Ovary (tissue), 9 donors: Measurements from ENCODE around the gene FRY. TPM values are rescaled to one million over a fixed set of nuclear protein-coding genes. Genes with fewer than 3 reads are reported as not detected.
A peak's percentile ranks its signal among the peaks of the same experiment; 100 is the strongest.

ENCODE experiments used
- DNase-seq, 5 donors: peaks; one replicate each; pipeline ENCODE4 v3.0.0-alpha.2; 2019 to 2020
- H3K27ac ChIP-seq, 2 donors: fragments of 200-600 bp; one replicate each; pipeline versions ENCODE4 v1.5.1 to v1.8.0; 2019 to 2022
- H3K27me3 ChIP-seq: fragments of 200-600 bp; one replicate; pipeline ENCODE4 v1.8.0; 2022
- H3K36me3 ChIP-seq: fragments of 200-600 bp; sonication (generic); one replicate; pipeline ENCODE4 v1.5.1; 2019
- H3K4me1 ChIP-seq: one replicate; pipeline ENCODE4 v1.8.1; 2013; ENCODE audit warnings: mild to moderate bottlenecking, moderate library complexity; ENCODE audit not compliant: insufficient read depth
- H3K4me3 ChIP-seq: fragments of 200-600 bp; sonication (generic); one replicate; pipeline ENCODE4 v1.5.1; 2017
- H3K9me3 ChIP-seq, 2 donors: fragments of 200-600 bp in 1 of 2; sonication (generic) in 1 of 2; one replicate each; pipeline versions ENCODE4 v1.5.1 to v1.8.1; 2013 to 2019; ENCODE audit warnings: mild to moderate bottlenecking in 1 of 2, moderate library complexity in 1 of 2
- CTCF ChIP-seq, 3 donors: fragments of 450-650 bp in 2 of 3; fragments of 200-600 bp in 1 of 3; IDR thresholded peaks; one replicate each; pipeline versions ENCODE4 v1.5.1 to v1.8.0; 2016 to 2022; ENCODE audit warnings: antibody characterized with exemption in 3 of 3, mild to moderate bottlenecking in 1 of 3
- EP300 ChIP-seq: sonication (generic); formaldehyde crosslinking; IDR thresholded peaks from one replicate; pipeline ENCODE4 v1.6.1; 2017; ENCODE audit warnings: antibody characterized with exemption
- POLR2A ChIP-seq: fragments of 450-650 bp; IDR thresholded peaks from one replicate; pipeline ENCODE4 v1.6.1; 2017; ENCODE audit warnings: antibody characterized with exemption, mild to moderate bottlenecking, moderate library complexity
- WGBS, 3 donors: extraction: QIAGEN DNeasy Blood & Tissue Kit in 1 of 3; methylation state at CpG; one replicate each; pipeline versions ENCODE4 v1.1.5 to v1.1.7; 2013 to 2017; 5-methylcytosine and 5-hydroxymethylcytosine counted together
- intact Hi-C, 4 donors: fragments of 100-400 bp; cut with DNase I; formaldehyde crosslinking; loops; one replicate each; pipeline versions ENCODE4 v1.11.0 to v1.15.1; 2022 to 2023
- polyA plus RNA-seq, 2 donors: library from polyadenylated mRNA; stranded (reverse); fragments of 200-250 nt in 1 of 2; fragments of 350-450 nt in 1 of 2; fragmentation: Illumina TruSeq in 1 of 2; extraction: RNeasy Lipid Tissue Mini Kit (QIAGEN cat#74804) in 1 of 2; gene quantifications; one replicate each; pipeline ENCODE4 v1.2.3, GENCODE V29; 2013 to 2014
- total RNA-seq, 7 donors: library from RNA; depleted of rRNA in 2 of 7; stranded (reverse); fragments of >200 nt in 2 of 7; fragmentation: NEBNext Ultra II Directional in 3 of 7; extraction: Animal tissue kit (Norgen Biotek cat#: 25700) in 3 of 7; gene quantifications; one replicate each; pipeline versions ENCODE4 v1.1.0 to v1.2.4, GENCODE V29; 2016 to 2023
- donor health status: DM: no; HTN: no; CAD: no; lungs with moderate emphysema.
- donor health status: DM: no; HTN: no; CAD: no.
- donor health status: Bipolar disorder and iron deficiency.
- donor health status: DM: yes; HTN: yes; CAD: no.
- donor health status: DM: no; HTN: no; CAD: no.
- donor health status: DM: yes; HTN: yes; CAD: no.

FRY gene
- total and polyA plus RNA-seq, 9 donors, result 11.6 to 36.7 (median 19.4) TPM

DNA sequence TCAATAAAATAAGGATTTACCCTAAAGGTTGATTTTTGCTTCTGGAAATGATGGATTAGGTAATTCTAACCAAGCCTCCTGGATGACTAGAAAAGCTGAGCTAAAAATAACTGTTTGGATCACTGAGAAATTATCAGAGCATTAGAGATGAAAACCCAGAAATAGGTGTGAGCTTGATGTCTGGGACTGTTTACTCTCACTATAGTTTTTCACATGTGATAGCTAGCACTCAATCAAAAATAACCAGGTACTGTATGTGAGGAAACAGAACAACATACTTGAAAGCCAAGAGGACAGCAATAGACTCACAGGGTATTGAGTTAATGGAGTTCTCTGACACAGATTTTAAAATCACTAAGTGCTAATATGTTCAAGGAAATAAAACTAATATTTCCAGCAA is 274.1 kb downstream of the FRY start:
- DNase-seq, result no peak
- H3K4me1 ChIP-seq, result no peaks in the 10 kb centered on the region
- intact Hi-C loops, result loop anchor here in 1 of 4 donors (10.0 kb wide), 1 partner anchor 291 kb away; no protein-coding TSS in a partner anchor
- TF ChIP-seq EP300 (no peak), POLR2A (no peak)
- no peaks in the 10 kb centered on the region for H3K36me3 ChIP-seq
- H3K4me3 ChIP-seq, result no peak overlapping the region
- no peaks in the 10 kb centered on the region for H3K9me3 ChIP-seq
- no peak overlapping the region for H3K27ac ChIP-seq
- no peaks in the 10 kb centered on the region for H3K27me3 ChIP-seq

GRCh38 chr13:32309312-32310133 is 277.9 kb downstream of the FRY start:
- WGBS, 3 donors, result 16 to 28% (median 27%) methylated on average over 10 of the region's 10 CpGs

DNA sequence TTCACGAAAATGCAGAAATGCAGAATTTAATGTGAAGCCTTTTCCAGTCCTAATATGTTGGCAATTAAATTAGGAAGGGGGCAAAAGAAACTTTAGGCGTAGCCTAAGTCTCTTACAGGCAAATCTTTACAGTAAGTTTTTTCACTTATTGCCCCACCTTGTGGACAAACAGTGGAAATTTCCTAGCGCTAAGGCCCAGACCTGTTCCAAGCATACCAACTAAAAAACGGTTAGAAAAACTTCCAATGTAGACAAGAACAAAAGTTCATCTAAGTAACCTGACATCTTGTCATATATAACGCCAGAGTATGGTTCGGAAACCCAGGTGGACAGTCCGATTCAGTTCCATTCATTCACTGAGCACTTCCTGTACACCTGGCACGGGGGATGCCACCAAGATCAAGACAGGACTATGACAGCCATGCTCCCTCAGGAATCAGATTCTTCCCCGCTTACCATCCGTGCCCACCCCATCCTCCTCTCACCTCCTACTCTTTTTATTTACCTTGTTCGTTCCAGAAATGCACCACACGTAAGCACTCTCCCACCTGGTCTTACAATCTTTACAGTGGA is 278.6 kb downstream of the FRY start:
- intact Hi-C loops, result loop anchor here in 3 of 4 donors (5.0 to 10.0 kb wide), 5 partner anchors 278 to 405 kb away; partner anchors contain the start of gene FRY (in 1 of the 3)
- DNase-seq, result no peak
- TF ChIP-seq POLR2A, result no peak
- peak; percentile 55 to 75 (median 69) for TF ChIP-seq CTCF (IDR thresholded peaks at IDR 0.05)
- Histone ChIP-seq H3K4me3 (peak overlapping the region; percentile 11), H3K9me3 (no peaks in the 10 kb centered on the region), H3K27ac (no peak overlapping the region), H3K4me1 (peaks cover 5% of the 10 kb centered on the region), H3K27me3 (no peaks in the 10 kb centered on the region), H3K36me3 (no peaks in the 10 kb centered on the region)
- WGBS, 3 donors, result 41 to 52% (median 42%) methylated on average over 12 of the region's 12 CpGs

More at GRCh38 chr13:32309312-32310133, 277.9 kb downstream of the FRY start:
- intact Hi-C loops, result loop anchor here (5.0 to 10.0 kb wide), 6 partner anchors 277 to 405 kb away; partner anchors contain the start of gene FRY (in 1 of the 4)
- H3K4me1 ChIP-seq, result peaks cover under 1% of the 10 kb centered on the region
- TF ChIP-seq CTCF (IDR thresholded peaks at IDR 0.05) (no peak), EP300 (no peak), POLR2A (no peak)
- H3K4me3 ChIP-seq, result peak overlapping the region; percentile 11
- H3K27ac ChIP-seq, result no peak overlapping the region
- no peaks in the 10 kb centered on the region for H3K36me3 ChIP-seq
- H3K9me3 ChIP-seq, result no peaks in the 10 kb centered on the region
- DNase-seq, result peak in 2 of 5 donors; percentile 15 to 32
- H3K27me3 ChIP-seq, result no peaks in the 10 kb centered on the region

DNA sequence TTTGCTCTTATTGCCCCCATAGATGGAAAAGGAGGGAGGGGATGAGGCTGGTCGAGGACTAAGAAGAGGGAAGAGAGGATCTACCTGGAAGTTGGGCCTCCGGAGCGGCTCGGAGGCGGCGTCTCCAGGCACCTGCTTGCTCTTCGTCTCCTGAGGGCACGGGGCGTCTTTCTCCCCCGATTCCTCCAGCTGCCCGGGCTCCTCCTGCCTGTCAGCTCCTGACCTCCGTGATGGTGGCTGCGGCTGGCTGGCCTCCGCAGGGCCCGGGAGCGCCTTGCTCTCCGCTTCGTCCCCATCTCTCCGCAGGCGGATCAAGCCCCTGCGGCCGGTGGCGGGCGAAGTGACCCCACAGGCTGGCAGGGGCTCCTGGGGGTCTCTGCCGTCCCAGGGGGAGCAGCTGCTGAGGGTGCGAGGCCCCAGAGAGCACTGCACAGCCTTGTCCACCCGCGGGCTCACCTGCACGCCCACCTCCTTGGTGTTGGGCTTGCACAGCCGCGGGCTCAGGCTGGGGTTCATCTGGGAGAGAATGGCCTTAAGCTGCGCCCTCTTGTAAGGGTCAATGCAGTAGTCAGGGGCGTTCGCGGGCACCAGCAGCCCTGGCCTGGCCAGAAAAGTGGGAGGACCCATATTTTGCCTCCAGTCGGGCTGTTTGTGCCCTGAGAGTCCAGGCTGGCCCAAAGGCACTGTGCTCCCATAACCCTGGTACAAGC is 279.8 kb downstream of the FRY start:
- Histone ChIP-seq H3K27me3 (no peaks in the 10 kb centered on the region), H3K36me3 (no peaks in the 10 kb centered on the region), H3K4me3 (no peak overlapping the region), H3K4me1 (peaks cover 5% of the 10 kb centered on the region), H3K9me3 (no peaks in the 10 kb centered on the region), H3K27ac (no peak overlapping the region)
- intact Hi-C loops, result loop anchor here in 3 of 4 donors (5.0 to 10.0 kb wide), 5 partner anchors 279 to 407 kb away; partner anchors contain the start of gene FRY (in 1 of the 3)
- peak in 1 of 5 donors; percentile 20 for DNase-seq
- 90 to 94% (median 93%) methylated on average over 36 of the region's 36 CpGs for WGBS, 3 donors
- TF ChIP-seq POLR2A (no peak), CTCF (IDR thresholded peaks at IDR 0.05) (no peak), EP300 (no peak)
